HEK293 (cell line): ENCODE data around the gene MYLK4.

ENCODE experiments used
- KLF7 ChIP-seq: fragments of 450-650 bp; formaldehyde crosslinking; IDR thresholded peaks from 2 replicates; pipeline ENCODE4 v1.5.1; 2016; ENCODE audit warnings: missing biosample characterization, missing genetic modification characterization, borderline replicate concordance
- ZBTB17 ChIP-seq: fragments of 450-650 bp; formaldehyde crosslinking; IDR thresholded peaks from 2 replicates; pipeline ENCODE4 v1.5.1; 2016; ENCODE audit warnings: missing biosample characterization, missing genetic modification characterization
- ZBTB21 ChIP-seq: fragments of 450-650 bp; formaldehyde crosslinking; IDR thresholded peaks from 2 replicates; pipeline ENCODE4 v1.5.1; 2017; ENCODE audit warnings: missing biosample characterization, missing genetic modification characterization
- ZBTB8A ChIP-seq: fragments of 450-650 bp; formaldehyde crosslinking; IDR thresholded peaks from 2 replicates; pipeline ENCODE4 v1.5.1; 2016; ENCODE audit warnings: missing biosample characterization, missing genetic modification characterization
- ZNF473 ChIP-seq: fragments of 450-650 bp; formaldehyde crosslinking; IDR thresholded peaks from 2 replicates; pipeline ENCODE4 v1.5.1; 2017; ENCODE audit warnings: missing biosample characterization, missing genetic modification characterization
- ZNF610 ChIP-seq: fragments of 450-650 bp; formaldehyde crosslinking; IDR thresholded peaks from 2 replicates; pipeline ENCODE4 v1.5.1; 2016; ENCODE audit warnings: missing biosample characterization, missing genetic modification characterization, borderline replicate concordance
- ZNF704 ChIP-seq: fragments of 450-650 bp; formaldehyde crosslinking; IDR thresholded peaks from 2 replicates; pipeline ENCODE4 v1.5.1; 2016; ENCODE audit warnings: missing biosample characterization, missing genetic modification characterization
- ZNF837 ChIP-seq: fragments of 450-650 bp; formaldehyde crosslinking; IDR thresholded peaks from 2 replicates; pipeline ENCODE4 v1.5.1; 2016; ENCODE audit warnings: missing biosample characterization, missing genetic modification characterization
- ZSCAN30 ChIP-seq: fragments of 450-650 bp; IDR thresholded peaks from 2 replicates; pipeline ENCODE4 v1.5.1; 2018; ENCODE audit warnings: missing biosample characterization, mild to moderate bottlenecking, missing genetic modification characterization, moderate library complexity
- TF ChIP-seq, protein P1 (sequence below): fragments of 450-650 bp; formaldehyde crosslinking; IDR thresholded peaks from 2 replicates; pipeline ENCODE4 v1.5.1; 2016; ENCODE audit warnings: missing biosample characterization, missing genetic modification characterization
- TF ChIP-seq, protein P2 (sequence below): fragments of 450-650 bp; formaldehyde crosslinking; IDR thresholded peaks from 2 replicates; pipeline ENCODE4 v1.5.1; 2016; ENCODE audit warnings: missing biosample characterization, missing genetic modification characterization
- TF ChIP-seq, protein P3 (sequence below): fragments of 450-650 bp; formaldehyde crosslinking; IDR thresholded peaks from 2 replicates; pipeline ENCODE4 v1.5.1; 2016; ENCODE audit warnings: missing biosample characterization, missing genetic modification characterization, low read depth

GRCh38 chr6:2659882-2660281 lies 90.8 kb downstream of the MYLK4 start:
- TF ChIP-seq ZBTB17 = no peak
- no peak for TF ChIP-seq ZNF704
- TF ChIP-seq ZBTB8A (tag by site-specific recombination) = no peak
- TF ChIP-seq, protein P1, sequence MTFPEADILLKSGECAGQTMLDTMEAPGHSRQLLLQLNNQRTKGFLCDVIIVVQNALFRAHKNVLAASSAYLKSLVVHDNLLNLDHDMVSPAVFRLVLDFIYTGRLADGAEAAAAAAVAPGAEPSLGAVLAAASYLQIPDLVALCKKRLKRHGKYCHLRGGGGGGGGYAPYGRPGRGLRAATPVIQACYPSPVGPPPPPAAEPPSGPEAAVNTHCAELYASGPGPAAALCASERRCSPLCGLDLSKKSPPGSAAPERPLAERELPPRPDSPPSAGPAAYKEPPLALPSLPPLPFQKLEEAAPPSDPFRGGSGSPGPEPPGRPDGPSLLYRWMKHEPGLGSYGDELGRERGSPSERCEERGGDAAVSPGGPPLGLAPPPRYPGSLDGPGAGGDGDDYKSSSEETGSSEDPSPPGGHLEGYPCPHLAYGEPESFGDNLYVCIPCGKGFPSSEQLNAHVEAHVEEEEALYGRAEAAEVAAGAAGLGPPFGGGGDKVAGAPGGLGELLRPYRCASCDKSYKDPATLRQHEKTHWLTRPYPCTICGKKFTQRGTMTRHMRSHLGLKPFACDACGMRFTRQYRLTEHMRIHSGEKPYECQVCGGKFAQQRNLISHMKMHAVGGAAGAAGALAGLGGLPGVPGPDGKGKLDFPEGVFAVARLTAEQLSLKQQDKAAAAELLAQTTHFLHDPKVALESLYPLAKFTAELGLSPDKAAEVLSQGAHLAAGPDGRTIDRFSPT = no peak
- TF ChIP-seq, protein P2, sequence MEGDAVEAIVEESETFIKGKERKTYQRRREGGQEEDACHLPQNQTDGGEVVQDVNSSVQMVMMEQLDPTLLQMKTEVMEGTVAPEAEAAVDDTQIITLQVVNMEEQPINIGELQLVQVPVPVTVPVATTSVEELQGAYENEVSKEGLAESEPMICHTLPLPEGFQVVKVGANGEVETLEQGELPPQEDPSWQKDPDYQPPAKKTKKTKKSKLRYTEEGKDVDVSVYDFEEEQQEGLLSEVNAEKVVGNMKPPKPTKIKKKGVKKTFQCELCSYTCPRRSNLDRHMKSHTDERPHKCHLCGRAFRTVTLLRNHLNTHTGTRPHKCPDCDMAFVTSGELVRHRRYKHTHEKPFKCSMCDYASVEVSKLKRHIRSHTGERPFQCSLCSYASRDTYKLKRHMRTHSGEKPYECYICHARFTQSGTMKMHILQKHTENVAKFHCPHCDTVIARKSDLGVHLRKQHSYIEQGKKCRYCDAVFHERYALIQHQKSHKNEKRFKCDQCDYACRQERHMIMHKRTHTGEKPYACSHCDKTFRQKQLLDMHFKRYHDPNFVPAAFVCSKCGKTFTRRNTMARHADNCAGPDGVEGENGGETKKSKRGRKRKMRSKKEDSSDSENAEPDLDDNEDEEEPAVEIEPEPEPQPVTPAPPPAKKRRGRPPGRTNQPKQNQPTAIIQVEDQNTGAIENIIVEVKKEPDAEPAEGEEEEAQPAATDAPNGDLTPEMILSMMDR = no peak
- no peak for TF ChIP-seq ZSCAN30 (tag by site-specific recombination)
- no peak for TF ChIP-seq ZNF610 (tag by site-specific recombination)
- TF ChIP-seq ZNF473 = no peak
- no peak for TF ChIP-seq ZBTB21 (tag by site-specific recombination)
- TF ChIP-seq KLF7 = no peak
- TF ChIP-seq ZNF837 (tag by site-specific recombination) = no peak
- TF ChIP-seq, protein P3, sequence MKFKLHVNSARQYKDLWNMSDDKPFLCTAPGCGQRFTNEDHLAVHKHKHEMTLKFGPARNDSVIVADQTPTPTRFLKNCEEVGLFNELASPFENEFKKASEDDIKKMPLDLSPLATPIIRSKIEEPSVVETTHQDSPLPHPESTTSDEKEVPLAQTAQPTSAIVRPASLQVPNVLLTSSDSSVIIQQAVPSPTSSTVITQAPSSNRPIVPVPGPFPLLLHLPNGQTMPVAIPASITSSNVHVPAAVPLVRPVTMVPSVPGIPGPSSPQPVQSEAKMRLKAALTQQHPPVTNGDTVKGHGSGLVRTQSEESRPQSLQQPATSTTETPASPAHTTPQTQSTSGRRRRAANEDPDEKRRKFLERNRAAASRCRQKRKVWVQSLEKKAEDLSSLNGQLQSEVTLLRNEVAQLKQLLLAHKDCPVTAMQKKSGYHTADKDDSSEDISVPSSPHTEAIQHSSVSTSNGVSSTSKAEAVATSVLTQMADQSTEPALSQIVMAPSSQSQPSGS (tag by site-specific recombination) = no peak
